Measurements from ENCODE around the gene RAD51AP1.

Gene RAD51AP1

GRCh38 chr12:4603421-4603820 lies 64.7 kb downstream of the RAD51AP1 start:
- DNase-seq: no peak

- DNase-seq: no peak
These were observed 65.3 kb downstream of the RAD51AP1 start for GRCh38 chr12:4603946-4604345.

GRCh38 chr12:4604684-4605193 lies 66.0 kb downstream of the RAD51AP1 start:
- DNase-seq: peak; percentile 24

GRCh38 chr12:4607056-4607455 lies 68.4 kb downstream of the RAD51AP1 start:
- no peak for DNase-seq

GRCh38 chr12:4609071-4609470 lies 70.4 kb downstream of the RAD51AP1 start:
- DNase-seq: no peak
